ENCODE results near the gene EVL. TPM values are rescaled to one million over a fixed set of nuclear protein-coding genes. Genes with fewer than 3 reads are reported as not detected.

The EVL gene
- total RNA-seq, 2 donors from 2014 or later, result 41.5 to 42.0 TPM

- no peak for TF ChIP-seq CTCF (IDR thresholded peaks at IDR 0.05)
- Histone ChIP-seq H3K4me3 (no peak overlapping the region), H3K27ac (no peak overlapping the region), H3K4me1 (peaks cover 0 to 16% of the 10 kb centered on the region in 2 donors), H3K27me3 (no peaks in the 10 kb centered on the region), H3K36me3 (no peaks in the 10 kb centered on the region), H3K9me3 (no peaks in the 10 kb centered on the region)
- DNase-seq (ENCODE audit: low spot score), result no peak
These were observed 18.5 kb downstream of the EVL start for GRCh38 chr14:100083706-100084105.

DNA sequence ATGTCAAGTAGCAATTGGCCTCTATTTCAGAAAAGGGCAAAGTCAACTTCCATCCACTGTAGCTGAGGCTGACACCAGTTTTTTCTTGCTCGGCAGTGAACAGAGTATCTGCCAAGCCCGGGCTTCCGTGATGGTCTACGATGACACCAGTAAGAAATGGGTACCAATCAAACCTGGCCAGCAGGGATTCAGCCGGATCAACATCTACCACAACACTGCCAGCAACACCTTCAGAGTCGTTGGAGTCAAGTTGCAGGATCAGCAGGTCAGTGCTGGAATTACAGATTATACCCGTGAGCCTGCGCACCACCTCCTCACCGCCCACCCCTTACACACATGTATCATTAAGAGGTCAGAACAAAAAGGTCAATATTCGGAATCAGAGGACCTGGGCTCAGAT lies 19.4 kb downstream of the EVL start:
- H3K9me3 ChIP-seq, result no peaks in the 10 kb centered on the region
- no peak overlapping the region for H3K4me3 ChIP-seq
- H3K4me1 ChIP-seq, result peaks cover 0 to 7% of the 10 kb centered on the region in 2 donors
- no peak overlapping the region for H3K27ac ChIP-seq
- TF ChIP-seq CTCF (IDR thresholded peaks at IDR 0.05), result no peak
- no peaks in the 10 kb centered on the region for H3K36me3 ChIP-seq
- H3K27me3 ChIP-seq, result no peaks in the 10 kb centered on the region
- DNase-seq (ENCODE audit: low spot score), result no peak

GRCh38 chr14:100085462-100085861 lies 20.2 kb downstream of the EVL start:
- H3K27ac ChIP-seq, result no peak overlapping the region
- no peaks in the 10 kb centered on the region for H3K36me3 ChIP-seq
- no peak for DNase-seq (ENCODE audit: low spot score)
- no peaks in the 10 kb centered on the region for H3K9me3 ChIP-seq
- H3K4me3 ChIP-seq, result no peak overlapping the region
- no peaks in the 10 kb centered on the region for H3K4me1 ChIP-seq
- no peaks in the 10 kb centered on the region for H3K27me3 ChIP-seq
- no peak for TF ChIP-seq CTCF (IDR thresholded peaks at IDR 0.05)

- no peak for TF ChIP-seq CTCF (IDR thresholded peaks at IDR 0.05)
- Histone ChIP-seq H3K36me3 (no peaks in the 10 kb centered on the region), H3K27me3 (no peaks in the 10 kb centered on the region), H3K4me3 (no peak overlapping the region), H3K9me3 (no peaks in the 10 kb centered on the region), H3K4me1 (no peaks in the 10 kb centered on the region), H3K27ac (no peak overlapping the region)
- no peak for DNase-seq (ENCODE audit: low spot score)
These were observed 21.1 kb downstream of the EVL start for GRCh38 chr14:100086361-100086760.

DNA sequence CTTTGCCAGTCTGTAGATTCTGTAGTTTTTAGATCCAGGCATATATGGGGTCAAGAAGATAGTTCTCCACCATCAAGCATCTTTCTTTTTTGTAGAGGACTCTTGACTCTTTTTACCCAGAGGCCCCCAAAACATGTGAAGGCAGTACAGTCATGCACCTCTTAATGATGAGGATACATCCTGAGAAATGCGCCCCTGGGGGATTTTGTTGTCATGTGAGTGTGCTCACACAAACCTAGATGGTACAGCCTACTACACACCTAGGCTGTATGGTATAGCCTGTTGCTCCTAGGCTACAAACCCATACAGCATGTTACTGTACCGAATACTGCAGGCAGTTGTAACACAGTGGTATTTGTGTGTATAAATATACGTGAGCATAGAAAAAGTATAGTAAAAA lies 23.0 kb downstream of the EVL start:
- TF ChIP-seq CTCF (IDR thresholded peaks at IDR 0.05), result no peak
- no peak overlapping the region for H3K4me3 ChIP-seq
- no peak overlapping the region for H3K27ac ChIP-seq
- H3K36me3 ChIP-seq, result no peaks in the 10 kb centered on the region
- no peaks in the 10 kb centered on the region for H3K9me3 ChIP-seq
- no peaks in the 10 kb centered on the region for H3K4me1 ChIP-seq
- no peak for DNase-seq (ENCODE audit: low spot score)
- no peaks in the 10 kb centered on the region for H3K27me3 ChIP-seq

GRCh38 chr14:100091386-100091785 lies 26.2 kb downstream of the EVL start:
- no peaks in the 10 kb centered on the region for H3K9me3 ChIP-seq
- no peaks in the 10 kb centered on the region for H3K4me1 ChIP-seq
- no peaks in the 10 kb centered on the region for H3K27me3 ChIP-seq
- H3K27ac ChIP-seq, result no peak overlapping the region
- no peak overlapping the region for H3K4me3 ChIP-seq
- no peaks in the 10 kb centered on the region for H3K36me3 ChIP-seq
- DNase-seq (ENCODE audit: low spot score), result no peak
- TF ChIP-seq CTCF (IDR thresholded peaks at IDR 0.05), result no peak

Data from right atrium auricular region (tissue), 2 donors.